Psoas muscle (tissue), 8 donors: ENCODE results near the gene GGT7. TPM values are rescaled to one million over a fixed set of nuclear protein-coding genes. Genes with fewer than 3 reads are reported as not detected.

Experiments used
- ATAC-seq, 4 donors: fragments of 200-7000 bp; cut with Tn5 transposase; one replicate each; pipeline ENCODE4 v1.9.1; 2020; ENCODE audit warnings: moderate library complexity in 3 of 4, mild to moderate bottlenecking in 2 of 4
- DNase-seq, 2 donors: peaks; one replicate each; pipeline ENCODE4 v3.0.0-alpha.2; 2020
- H3K27ac ChIP-seq: fragments of 200-600 bp; one replicate; pipeline ENCODE4 v1.8.0; 2022
- H3K27me3 ChIP-seq, 3 donors: fragments of 200-600 bp in 1 of 3; one replicate each; pipeline versions ENCODE4 v1.6.1 to v1.8.0; 2013 to 2022; ENCODE audit warnings: low read length in 2 of 3, mild to moderate bottlenecking in 2 of 3, moderate library complexity in 1 of 3; ENCODE audit not compliant: insufficient read depth in 3 of 3
- H3K36me3 ChIP-seq, 2 donors: fragments of 200-600 bp in 1 of 2; one replicate each; pipeline versions ENCODE4 v1.6.1 to v1.8.0; 2013 to 2022; ENCODE audit warnings: low read depth in 1 of 2, mild to moderate bottlenecking in 1 of 2, moderate library complexity in 1 of 2; ENCODE audit not compliant: insufficient read depth in 1 of 2
- H3K4me1 ChIP-seq: fragments of 200-600 bp; one replicate; pipeline ENCODE4 v1.8.0; 2022
- H3K4me3 ChIP-seq: fragments of 200-600 bp; one replicate; pipeline ENCODE4 v1.8.0; 2022; ENCODE audit warnings: mild to moderate bottlenecking
- H3K9me3 ChIP-seq: fragments of 200-600 bp; one replicate; pipeline ENCODE4 v1.8.0; 2022
- WGBS, 3 donors: extraction: QIAGEN DNeasy Blood & Tissue Kit; methylation state at CpG; one replicate each; pipeline versions ENCODE4 v1.1.6 to v1.1.7; 2013; 5-methylcytosine and 5-hydroxymethylcytosine counted together
- intact Hi-C, 2 donors: fragments of 100-400 bp; cut with DNase I; formaldehyde crosslinking; loops; one replicate each; pipeline versions ENCODE4 v1.11.0 to v1.14.2; 2022
- polyA plus RNA-seq, 3 donors: library from polyadenylated mRNA; stranded (reverse); fragments of 200-250 nt; gene quantifications; one replicate each; pipeline ENCODE4 v1.2.3, GENCODE V29; 2013
- total RNA-seq, 4 donors: library from RNA; stranded (reverse); fragmentation: NEBNext Ultra II Directional in 2 of 4; extraction: Animal tissue kit (Norgen Biotek cat#: 25700) in 2 of 4; gene quantifications; one replicate each; pipeline versions ENCODE4 v1.2.1 to v1.2.4, GENCODE V29; 2021 to 2023
- TF ChIP-seq, protein P1 (sequence below): fragments of 200-600 bp; IDR thresholded peaks from one replicate; pipeline ENCODE4 v1.8.0; 2022; ENCODE audit warnings: antibody characterized with exemption
- donor health status: healthy with polysubstance abuse.
- donor health status: DM: no; HTN: no; CAD: no; lungs with moderate emphysema.
- donor health status: Bipolar disorder and iron deficiency.
- donor health status: healthy.
- donor health status: DM: yes; HTN: yes; CAD: no.
- donor health status: DM: no; HTN: no; CAD: no.
- donor health status: DM: no; HTN: no; CAD: no.
- donor health status: DM: yes; HTN: yes; CAD: no.

The GGT7 gene
- total and polyA plus RNA-seq, 7 donors = 4.8 to 36.2 (median 28.0) TPM

DNA sequence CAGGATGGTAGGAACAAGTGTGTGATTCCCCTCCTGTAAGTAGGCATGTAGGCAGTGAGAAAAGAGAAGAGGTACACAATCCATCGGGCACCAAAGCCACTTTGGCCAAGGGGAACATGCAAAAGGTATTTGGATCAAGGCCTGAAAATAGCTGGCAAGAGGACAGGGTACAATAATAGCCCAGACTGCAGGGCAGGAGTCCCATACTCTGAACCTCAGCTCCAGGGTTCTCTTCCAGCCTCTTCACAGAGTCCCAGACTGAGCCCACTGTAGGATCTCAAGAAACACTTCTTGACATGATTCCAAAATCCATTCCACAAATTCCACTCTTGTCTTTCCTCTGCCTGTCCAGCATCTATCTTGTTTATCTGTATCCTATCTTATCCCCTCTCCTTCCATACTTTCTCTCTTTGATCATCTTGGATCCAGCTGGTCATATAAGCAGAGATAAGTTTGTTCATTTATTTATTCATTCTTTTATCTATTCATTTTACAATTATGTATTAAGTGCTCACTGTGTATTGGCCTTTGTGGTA is 23.5 kb upstream of the GGT7 start:
- H3K27ac ChIP-seq = peak overlapping the region; percentile 69
- ATAC-seq (peak; percentile 65 to 82 (median 76)), DNase-seq (no peak)
- no peaks in the 10 kb centered on the region for H3K27me3 ChIP-seq
- H3K4me3 ChIP-seq = no peak overlapping the region
- 14 to 24% (median 20%) methylated on average over 1 of the region's 1 CpG for WGBS, 3 donors
- TF ChIP-seq, protein P1, sequence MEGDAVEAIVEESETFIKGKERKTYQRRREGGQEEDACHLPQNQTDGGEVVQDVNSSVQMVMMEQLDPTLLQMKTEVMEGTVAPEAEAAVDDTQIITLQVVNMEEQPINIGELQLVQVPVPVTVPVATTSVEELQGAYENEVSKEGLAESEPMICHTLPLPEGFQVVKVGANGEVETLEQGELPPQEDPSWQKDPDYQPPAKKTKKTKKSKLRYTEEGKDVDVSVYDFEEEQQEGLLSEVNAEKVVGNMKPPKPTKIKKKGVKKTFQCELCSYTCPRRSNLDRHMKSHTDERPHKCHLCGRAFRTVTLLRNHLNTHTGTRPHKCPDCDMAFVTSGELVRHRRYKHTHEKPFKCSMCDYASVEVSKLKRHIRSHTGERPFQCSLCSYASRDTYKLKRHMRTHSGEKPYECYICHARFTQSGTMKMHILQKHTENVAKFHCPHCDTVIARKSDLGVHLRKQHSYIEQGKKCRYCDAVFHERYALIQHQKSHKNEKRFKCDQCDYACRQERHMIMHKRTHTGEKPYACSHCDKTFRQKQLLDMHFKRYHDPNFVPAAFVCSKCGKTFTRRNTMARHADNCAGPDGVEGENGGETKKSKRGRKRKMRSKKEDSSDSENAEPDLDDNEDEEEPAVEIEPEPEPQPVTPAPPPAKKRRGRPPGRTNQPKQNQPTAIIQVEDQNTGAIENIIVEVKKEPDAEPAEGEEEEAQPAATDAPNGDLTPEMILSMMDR = no peak
- H3K9me3 ChIP-seq = no peaks in the 10 kb centered on the region
- peaks cover 41% of the 10 kb centered on the region for H3K4me1 ChIP-seq
- peaks cover 0 to 4% of the 10 kb centered on the region in 2 donors for H3K36me3 ChIP-seq
- intact Hi-C loops = no loop called here

- no peaks in the 10 kb centered on the region for H3K27me3 ChIP-seq
- TF ChIP-seq, protein P1 = no peak
- peak overlapping the region; percentile 69 for H3K27ac ChIP-seq
- H3K4me3 ChIP-seq = no peak overlapping the region
- no peak for DNase-seq
- peaks cover 0 to 3% of the 10 kb centered on the region in 2 donors for H3K36me3 ChIP-seq
- H3K4me1 ChIP-seq = peaks cover 40% of the 10 kb centered on the region
- H3K9me3 ChIP-seq = no peaks in the 10 kb centered on the region
- intact Hi-C loops = no loop called here
- ATAC-seq = no peak
- 40 to 53% (median 46%) methylated on average over 3 of the region's 3 CpGs for WGBS, 3 donors
Observed at GRCh38 chr20:34895465-34895864, 22.8 kb upstream of the GGT7 start.

- TF ChIP-seq, protein P1 = no peak
- ATAC-seq = no peak
Observed at GRCh38 chr20:34894723-34895122, 22.1 kb upstream of the GGT7 start.

DNA sequence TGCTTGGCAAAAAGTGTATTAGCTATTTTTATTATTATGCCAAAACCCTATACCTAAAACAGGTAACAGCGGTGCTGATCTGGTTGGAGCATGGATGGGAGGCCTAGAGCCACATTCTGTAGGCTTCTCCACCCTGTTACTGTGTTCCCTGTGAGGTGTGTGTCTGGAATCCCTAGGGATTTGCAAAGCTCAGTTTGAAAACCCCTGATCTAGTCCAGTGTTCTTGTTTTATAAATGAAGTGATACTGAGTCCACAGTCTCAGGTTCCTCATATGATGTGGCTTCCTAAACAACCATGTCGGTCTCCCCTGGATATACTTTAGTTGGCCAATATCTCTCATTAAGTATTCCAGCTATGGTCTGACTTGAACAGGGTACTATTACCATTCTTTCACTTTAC is 20.0 kb upstream of the GGT7 start:
- DNase-seq = no peak
- ATAC-seq = no peak
- WGBS, 3 donors = 61 to 85% (median 72%) methylated on average over 2 of the region's 2 CpGs
- TF ChIP-seq, protein P1 = no peak
- intact Hi-C loops = loop anchor here in 1 of 2 donors (5.0 kb wide), 1 partner anchor 45 kb away; no protein-coding TSS in a partner anchor
- peaks cover 58% of the 10 kb centered on the region for H3K4me1 ChIP-seq
- no peak overlapping the region for H3K4me3 ChIP-seq
- H3K27me3 ChIP-seq = no peaks in the 10 kb centered on the region
- H3K9me3 ChIP-seq = no peaks in the 10 kb centered on the region
- peak overlapping the region; percentile 69 for H3K27ac ChIP-seq
- no peaks in the 10 kb centered on the region for H3K36me3 ChIP-seq

More at GRCh38 chr20:34894723-34895122, 22.1 kb upstream of the GGT7 start:
- WGBS, 3 donors = 3 to 17% (median 8%) methylated on average over 1 of the region's 1 CpG
- intact Hi-C loops = loop anchor here in 1 of 2 donors (5.0 kb wide), 1 partner anchor 43 kb away; no protein-coding TSS in a partner anchor
- no peaks in the 10 kb centered on the region for H3K9me3 ChIP-seq
- H3K4me3 ChIP-seq = no peak overlapping the region
- DNase-seq = no peak
- H3K4me1 ChIP-seq = peaks cover 45% of the 10 kb centered on the region
- H3K36me3 ChIP-seq = no peaks in the 10 kb centered on the region
- no peaks in the 10 kb centered on the region for H3K27me3 ChIP-seq
- H3K27ac ChIP-seq = peak overlapping the region; percentile 69
